Mucosa of rectum (tissue), 2 donors: ENCODE results near the gene STK33.

Experiments
- H3K27ac ChIP-seq, 2 donors: one replicate each; pipeline ENCODE4 v1.7.0; 2013; ENCODE audit warnings: inconsistent platforms in 2 of 2, low read depth in 2 of 2, low read length in 2 of 2
- H3K27me3 ChIP-seq, 2 donors: one replicate each; pipeline ENCODE4 v1.7.0; 2013; ENCODE audit warnings: low read length in 2 of 2; ENCODE audit not compliant: control insufficient read depth in 2 of 2, insufficient read depth in 2 of 2
- H3K36me3 ChIP-seq, 2 donors: one replicate each; pipeline ENCODE4 v1.7.0; 2013; ENCODE audit warnings: low read length in 2 of 2; ENCODE audit not compliant: control insufficient read depth in 2 of 2, insufficient read depth in 2 of 2
- H3K4me1 ChIP-seq, 2 donors: one replicate each; pipeline ENCODE4 v1.7.0; 2013; ENCODE audit warnings: low read length in 2 of 2, mild to moderate bottlenecking in 1 of 2; ENCODE audit not compliant: control insufficient read depth in 2 of 2, insufficient read depth in 2 of 2
- H3K4me3 ChIP-seq, 2 donors: one replicate each; pipeline ENCODE4 v1.7.0; 2013; ENCODE audit warnings: low read length in 2 of 2
- H3K9ac ChIP-seq, 2 donors: one replicate each; pipeline ENCODE4 v1.7.0; 2013; ENCODE audit warnings: low read length in 2 of 2, low read depth in 1 of 2, mild to moderate bottlenecking in 1 of 2
- H3K9me3 ChIP-seq, 2 donors: one replicate each; pipeline ENCODE4 v1.7.0; 2013; ENCODE audit warnings: low read length in 2 of 2; ENCODE audit not compliant: control insufficient read depth in 2 of 2
- donor health status: healthy.
- donor health status: Normal muscosa, but diverticular disease.

The STK33 gene

DNA sequence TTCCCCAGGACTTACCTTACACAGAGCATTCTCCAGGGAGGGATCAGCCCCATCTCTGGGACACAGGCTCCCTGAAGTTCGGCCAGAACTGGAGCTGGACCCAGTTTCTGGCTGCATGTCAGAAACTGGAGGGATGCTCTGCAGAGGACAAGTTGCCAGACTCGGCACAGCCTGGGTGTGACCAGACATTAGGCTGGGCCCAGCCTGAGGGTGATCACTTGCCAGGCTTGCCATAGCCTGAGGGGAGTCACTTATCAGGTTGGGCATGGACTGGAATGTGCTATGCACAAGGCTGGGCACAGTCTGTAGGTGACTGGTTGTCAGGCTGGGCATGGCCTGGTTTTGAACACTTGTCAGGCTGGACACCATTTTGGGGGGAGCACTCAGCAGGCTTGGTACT lies 30.7 kb upstream of the STK33 start:
- Histone ChIP-seq H3K27ac (no peak overlapping the region), H3K4me1 (no peaks in the 10 kb centered on the region), H3K27me3 (no peaks in the 10 kb centered on the region), H3K9ac (no peak overlapping the region), H3K36me3 (peaks cover 25 to 43% of the 10 kb centered on the region in 2 donors), H3K9me3 (no peaks in the 10 kb centered on the region), H3K4me3 (no peak overlapping the region)

DNA sequence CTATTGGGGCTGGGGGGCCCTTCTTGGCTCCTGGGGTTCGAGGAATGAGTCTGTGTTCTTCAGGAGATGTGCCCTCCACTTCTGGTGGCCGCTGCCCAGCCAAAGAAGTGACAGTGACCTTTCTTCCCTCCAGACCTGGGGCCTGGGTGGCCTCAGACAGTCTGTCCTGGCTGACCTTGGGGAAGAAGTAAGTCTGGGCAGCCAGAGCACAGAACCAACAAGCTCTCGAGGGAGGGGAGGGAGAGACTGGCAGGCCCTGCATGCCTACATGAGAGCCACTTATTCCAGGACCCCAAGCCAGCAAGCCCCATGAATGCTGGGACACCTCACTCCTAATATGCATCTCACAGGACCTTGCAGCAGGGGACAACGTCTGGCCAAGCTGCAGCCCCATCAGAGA lies 27.1 kb upstream of the STK33 start:
- H3K9ac ChIP-seq = no peak overlapping the region
- H3K9me3 ChIP-seq = no peaks in the 10 kb centered on the region
- H3K36me3 ChIP-seq = peaks cover 29 to 56% of the 10 kb centered on the region in 2 donors
- H3K4me1 ChIP-seq = no peaks in the 10 kb centered on the region
- H3K4me3 ChIP-seq = no peak overlapping the region
- H3K27me3 ChIP-seq = no peaks in the 10 kb centered on the region
- no peak overlapping the region for H3K27ac ChIP-seq

DNA sequence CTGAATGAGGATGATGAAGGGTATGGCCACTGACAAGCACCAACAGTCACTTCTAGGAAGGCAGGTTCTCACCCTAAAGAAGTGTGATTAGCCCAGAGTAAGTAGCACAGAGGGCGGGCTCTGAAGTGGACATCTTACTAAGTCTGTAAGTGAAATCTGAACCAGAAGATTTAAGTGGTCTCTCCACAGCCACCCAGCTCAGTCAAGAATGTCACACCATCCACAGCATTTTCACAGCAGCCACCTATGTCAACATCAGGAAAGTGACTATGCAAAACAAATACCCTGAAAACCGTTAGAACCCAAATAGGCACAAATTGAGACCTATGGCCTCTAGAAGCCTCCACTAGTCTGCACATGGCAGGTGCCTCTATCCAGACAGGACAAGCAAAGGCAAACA lies 23.0 kb upstream of the STK33 start:
- no peaks in the 10 kb centered on the region for H3K27me3 ChIP-seq
- H3K4me3 ChIP-seq = no peak overlapping the region
- no peaks in the 10 kb centered on the region for H3K9me3 ChIP-seq
- peaks cover 13 to 33% of the 10 kb centered on the region in 2 donors for H3K36me3 ChIP-seq
- no peak overlapping the region for H3K9ac ChIP-seq
- H3K4me1 ChIP-seq = no peaks in the 10 kb centered on the region
- no peak overlapping the region for H3K27ac ChIP-seq

DNA sequence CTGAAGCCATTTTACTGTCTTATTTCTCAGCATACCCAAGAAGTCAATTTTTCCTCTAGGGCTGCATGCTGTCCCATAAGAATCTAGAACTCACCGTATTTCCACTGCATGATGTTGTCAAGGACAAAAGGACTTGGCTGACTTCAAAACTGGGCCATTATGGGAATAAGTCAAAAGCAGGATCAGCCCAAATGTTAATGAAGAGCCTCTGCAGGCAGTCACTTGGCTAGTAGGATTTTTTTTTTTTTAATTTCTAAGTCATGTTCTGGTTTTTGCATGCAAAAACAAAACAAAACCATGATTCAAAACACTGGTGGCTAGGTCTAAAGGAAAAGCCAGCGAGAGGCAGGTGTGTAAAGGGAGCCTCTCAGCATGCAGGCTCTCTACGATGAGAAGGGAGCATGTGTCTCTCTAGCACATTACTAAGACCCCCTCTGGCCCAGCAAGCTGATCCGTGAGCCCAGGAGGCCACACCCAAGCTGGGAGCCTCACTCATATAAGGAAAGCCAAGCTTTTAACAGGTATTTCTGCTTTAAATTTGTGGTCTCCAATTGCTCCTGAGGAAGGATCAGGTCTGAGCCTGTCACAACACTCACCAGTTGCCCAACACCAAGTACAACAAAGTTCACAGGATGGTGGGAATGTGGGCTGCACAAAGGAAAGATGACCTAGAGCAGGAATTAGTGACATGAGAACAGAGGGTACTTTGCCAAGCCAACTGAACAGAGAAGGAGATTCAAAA lies 21.4 kb upstream of the STK33 start:
- Histone ChIP-seq H3K9me3 (no peaks in the 10 kb centered on the region), H3K4me1 (no peaks in the 10 kb centered on the region), H3K27me3 (no peaks in the 10 kb centered on the region), H3K4me3 (no peak overlapping the region), H3K27ac (no peak overlapping the region), H3K36me3 (peaks cover 7 to 22% of the 10 kb centered on the region in 2 donors), H3K9ac (no peak overlapping the region)

DNA sequence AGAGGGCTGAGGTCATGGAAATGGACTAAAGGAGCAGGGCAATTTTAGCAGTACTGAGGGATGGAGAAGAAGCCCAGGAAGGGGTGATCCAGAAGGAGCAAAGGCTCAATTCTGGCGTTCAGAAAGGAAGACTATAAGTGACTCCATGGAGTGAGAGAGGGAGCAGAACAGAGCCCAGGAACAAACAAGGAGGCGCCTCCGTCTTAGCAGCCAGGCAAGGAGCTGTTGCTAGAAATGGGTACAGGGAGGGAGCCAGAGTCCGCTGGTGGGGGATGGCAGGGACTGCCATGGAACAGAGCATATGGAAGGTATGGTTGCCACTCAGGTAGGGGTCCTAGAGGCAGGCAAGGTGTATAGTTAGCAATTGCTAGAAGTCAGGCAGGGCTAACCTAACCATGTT lies 20.5 kb upstream of the STK33 start:
- no peaks in the 10 kb centered on the region for H3K4me1 ChIP-seq
- no peak overlapping the region for H3K4me3 ChIP-seq
- H3K36me3 ChIP-seq = peaks cover 4 to 17% of the 10 kb centered on the region in 2 donors
- no peak overlapping the region for H3K9ac ChIP-seq
- no peak overlapping the region for H3K27ac ChIP-seq
- no peaks in the 10 kb centered on the region for H3K27me3 ChIP-seq
- no peaks in the 10 kb centered on the region for H3K9me3 ChIP-seq

DNA sequence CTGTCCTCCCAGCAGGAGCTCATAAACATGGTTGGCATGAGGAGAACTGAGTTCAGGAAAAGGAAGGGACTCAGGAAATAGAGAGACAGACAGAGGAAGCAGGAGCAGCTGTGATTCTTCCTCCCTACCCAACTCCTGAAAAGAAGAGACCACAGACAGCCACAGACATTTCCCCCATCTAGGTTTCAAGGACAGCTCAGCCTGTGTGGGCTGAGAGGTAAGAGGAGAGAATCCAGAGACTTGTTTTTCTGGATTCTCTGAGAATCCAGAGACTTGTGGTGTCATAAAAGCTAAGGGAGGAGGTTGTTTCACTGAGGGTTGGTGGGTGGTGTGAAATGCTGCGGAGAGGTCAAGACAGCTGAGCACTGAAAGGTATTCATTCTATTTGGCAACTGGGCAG lies 19.0 kb upstream of the STK33 start:
- no peaks in the 10 kb centered on the region for H3K9me3 ChIP-seq
- H3K27ac ChIP-seq = no peak overlapping the region

DNA sequence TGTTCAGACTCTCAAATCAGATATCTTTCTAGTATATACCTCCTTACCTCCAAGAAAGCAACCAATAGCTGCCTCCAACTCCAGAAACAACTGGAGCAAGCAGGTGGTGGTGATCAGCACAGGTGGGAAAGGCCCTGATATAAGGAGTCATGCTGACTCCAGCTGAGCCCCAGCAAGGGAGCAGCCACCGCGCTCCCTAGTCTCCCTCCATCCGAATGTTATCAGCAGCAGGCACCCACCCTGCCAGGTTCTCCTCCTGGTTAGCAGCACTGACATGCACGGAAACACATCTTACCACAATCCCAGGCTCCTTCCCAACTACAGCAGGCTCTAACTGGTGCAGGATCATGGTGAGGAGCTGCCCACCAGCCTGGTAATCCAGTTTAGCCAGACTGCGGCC lies 18.5 kb upstream of the STK33 start:
- Histone ChIP-seq H3K9ac (no peak overlapping the region), H3K4me3 (no peak overlapping the region), H3K27me3 (no peaks in the 10 kb centered on the region), H3K4me1 (no peaks in the 10 kb centered on the region), H3K27ac (no peak overlapping the region), H3K9me3 (no peaks in the 10 kb centered on the region), H3K36me3 (peaks cover 4 to 10% of the 10 kb centered on the region in 2 donors)

More for the DNA sequence above, 19.0 kb upstream of the STK33 start:
- no peaks in the 10 kb centered on the region for H3K27me3 ChIP-seq
- H3K36me3 ChIP-seq = peaks cover 4 to 12% of the 10 kb centered on the region in 2 donors
- H3K4me1 ChIP-seq = no peaks in the 10 kb centered on the region
- H3K4me3 ChIP-seq = no peak overlapping the region
- no peak overlapping the region for H3K9ac ChIP-seq

DNA sequence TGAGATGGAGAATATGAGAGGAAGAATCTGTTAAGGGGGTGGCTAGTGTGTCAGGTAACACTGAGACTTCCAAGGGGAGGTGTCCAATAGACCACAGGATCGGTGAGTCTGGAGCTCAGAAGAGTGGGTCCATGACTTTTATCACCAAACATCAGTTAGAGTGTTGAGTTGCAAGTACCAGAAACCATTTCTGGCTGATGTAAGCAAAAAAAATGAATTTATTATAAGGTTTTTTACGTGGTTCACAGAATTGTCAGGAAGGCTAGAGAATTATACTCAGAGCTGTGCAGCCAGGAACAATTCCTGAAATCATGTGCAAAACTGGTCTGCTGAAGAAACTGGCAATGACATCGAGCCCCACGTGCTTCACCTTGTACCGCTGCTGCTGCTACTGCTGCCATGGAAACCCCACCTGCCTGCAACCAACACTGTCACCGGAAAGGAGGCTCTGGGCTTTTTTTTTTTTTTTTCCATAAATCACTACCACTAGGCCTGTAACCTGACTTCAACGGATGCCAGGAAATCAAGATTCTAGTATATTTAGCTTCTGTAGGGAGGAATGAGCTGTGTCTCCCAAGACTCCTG lies 16.6 kb upstream of the STK33 start:
- Histone ChIP-seq H3K9me3 (no peaks in the 10 kb centered on the region), H3K9ac (no peak overlapping the region), H3K4me3 (no peak overlapping the region), H3K36me3 (peaks cover 0 to 2% of the 10 kb centered on the region in 2 donors), H3K27ac (no peak overlapping the region), H3K27me3 (no peaks in the 10 kb centered on the region), H3K4me1 (no peaks in the 10 kb centered on the region)

DNA sequence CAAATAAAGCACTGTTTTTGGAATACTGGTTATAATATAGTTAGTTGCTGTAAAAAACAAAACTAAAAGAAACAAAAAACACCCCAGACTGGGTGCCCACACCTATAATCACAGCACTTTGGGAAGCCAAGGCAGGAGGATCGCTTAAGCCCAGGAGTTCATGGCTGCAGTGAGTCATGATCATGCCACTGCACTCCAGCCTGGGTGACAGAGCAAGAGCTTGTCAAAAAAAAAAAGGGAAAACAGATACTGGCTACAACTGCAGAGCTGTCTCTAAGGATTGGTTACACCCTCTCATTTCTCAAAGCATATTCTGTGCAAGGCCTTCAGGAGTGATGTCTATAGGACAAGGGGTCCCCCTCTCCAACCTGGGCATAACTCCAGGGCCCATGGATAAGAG lies 14.6 kb upstream of the STK33 start:
- Histone ChIP-seq H3K4me3 (no peak overlapping the region), H3K9ac (no peak overlapping the region), H3K27me3 (no peaks in the 10 kb centered on the region), H3K4me1 (no peaks in the 10 kb centered on the region), H3K27ac (no peak overlapping the region), H3K9me3 (no peaks in the 10 kb centered on the region), H3K36me3 (no peaks in the 10 kb centered on the region)

DNA sequence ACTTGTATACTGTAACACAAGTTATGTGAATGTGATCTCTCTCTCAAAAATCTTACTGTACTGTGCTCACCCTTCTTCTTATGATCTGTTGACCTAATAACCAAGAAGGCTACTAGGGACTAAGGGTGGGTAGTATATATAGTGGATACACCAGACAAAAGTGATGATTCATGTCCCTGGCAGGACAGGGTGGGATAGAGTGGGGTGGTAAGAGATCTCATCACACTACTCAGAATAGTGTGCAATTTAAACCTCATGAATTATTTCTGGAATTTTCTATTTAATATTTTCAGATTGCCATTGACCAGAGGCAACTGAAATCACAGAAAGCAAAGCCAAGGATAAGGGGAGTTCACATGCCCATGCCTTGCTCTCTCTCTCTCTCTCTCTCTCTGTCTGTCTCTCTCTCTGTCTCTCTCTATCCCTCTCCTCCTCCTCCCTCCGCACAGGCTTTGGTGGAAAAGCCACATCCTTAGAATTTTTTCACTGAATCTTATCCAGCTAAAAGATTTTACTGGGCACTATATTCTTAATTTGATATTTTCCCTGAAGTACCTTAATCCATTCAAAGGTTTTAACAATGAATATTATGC lies 12.0 kb upstream of the STK33 start:
- Histone ChIP-seq H3K9ac (no peak overlapping the region), H3K27ac (no peak overlapping the region), H3K36me3 (no peaks in the 10 kb centered on the region), H3K4me3 (no peak overlapping the region), H3K9me3 (no peaks in the 10 kb centered on the region), H3K27me3 (no peaks in the 10 kb centered on the region), H3K4me1 (no peaks in the 10 kb centered on the region)
